Neural crest cell (in vitro differentiated cells): ENCODE results near the gene KDM6A. TPM values are rescaled to one million over a fixed set of nuclear protein-coding genes. Genes with fewer than 3 reads are reported as not detected.
A peak's percentile ranks its signal among the peaks of the same experiment; 100 is the strongest.
"Not testable (repeated sequence)": the region's sequence is repeated elsewhere in the genome, so short reads cannot be mapped to it uniquely, and the experiment has no call there.

Experiments used
- DNase-seq: peaks from one replicate; pipeline ENCODE4 v3.0.0; 2021; ENCODE audit warnings: low read depth, mixed read lengths, low spot score
- H3K27ac Mint-ChIP-seq: one replicate; pipeline ENCODE4 v1.8.0; 2021; ENCODE audit warnings: mild to moderate bottlenecking, mixed read lengths; ENCODE audit not compliant: unreplicated experiment
- H3K27me3 Mint-ChIP-seq: 2 replicates; pipeline ENCODE4 v1.8.0; 2021; ENCODE audit warnings: low read depth, mild to moderate bottlenecking, mixed read lengths
- H3K36me3 Mint-ChIP-seq: 2 replicates; pipeline ENCODE4 v1.8.0; 2021; ENCODE audit warnings: low read depth, mild to moderate bottlenecking, mixed read lengths
- H3K4me1 Mint-ChIP-seq: 2 replicates; pipeline ENCODE4 v1.8.0; 2021; ENCODE audit warnings: mixed read lengths
- H3K4me3 Mint-ChIP-seq: one replicate; pipeline ENCODE4 v1.8.0; 2021; ENCODE audit warnings: mild to moderate bottlenecking, mixed read lengths
- H3K9me3 Mint-ChIP-seq: 2 replicates; pipeline ENCODE4 v1.8.0; 2021; ENCODE audit warnings: mixed read lengths
- CTCF ChIP-seq: fragments of 200-600 bp; sonication (generic); conservative IDR thresholded peaks from 2 replicates; pipeline ENCODE4 v1.5.0; 2021; ENCODE audit warnings: antibody characterized with exemption, mild to moderate bottlenecking
- total RNA-seq: library from RNA; stranded (reverse); gene quantifications from 2 replicates; pipeline ENCODE4 v1.2.1, GENCODE V29; 2021

Gene KDM6A
- total RNA-seq, 1 donor from 2014 or later, result 21.4 TPM

DNA sequence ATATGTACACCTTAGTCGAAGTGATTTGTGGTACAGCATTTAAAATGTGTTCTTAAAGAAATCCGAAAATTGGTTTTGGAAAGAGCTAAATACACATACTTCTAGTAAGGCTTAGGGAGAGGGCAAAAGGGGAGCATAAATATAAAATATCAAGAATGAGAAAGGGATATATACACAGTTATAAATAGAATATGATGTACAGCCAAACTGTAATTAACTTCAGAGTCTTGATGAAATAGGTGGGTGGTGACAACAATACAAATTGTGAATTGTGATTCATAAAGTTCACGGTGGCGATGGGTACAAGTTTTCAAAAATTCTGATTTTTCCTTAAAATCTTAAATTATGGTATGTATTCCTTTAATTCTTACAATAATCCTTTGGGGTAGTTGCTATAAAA, 62.2 kb downstream of the KDM6A start:
- Mint-ChIP-seq H3K4me1 (peaks cover 23% of the 10 kb centered on the region), H3K4me3 (no peak overlapping the region), H3K36me3 (peaks cover 5% of the 10 kb centered on the region), H3K27ac (no peak overlapping the region), H3K27me3 (no peaks in the 10 kb centered on the region), H3K9me3 (peaks cover 8% of the 10 kb centered on the region)
- no peak for TF ChIP-seq CTCF
- no peak for DNase-seq

DNA sequence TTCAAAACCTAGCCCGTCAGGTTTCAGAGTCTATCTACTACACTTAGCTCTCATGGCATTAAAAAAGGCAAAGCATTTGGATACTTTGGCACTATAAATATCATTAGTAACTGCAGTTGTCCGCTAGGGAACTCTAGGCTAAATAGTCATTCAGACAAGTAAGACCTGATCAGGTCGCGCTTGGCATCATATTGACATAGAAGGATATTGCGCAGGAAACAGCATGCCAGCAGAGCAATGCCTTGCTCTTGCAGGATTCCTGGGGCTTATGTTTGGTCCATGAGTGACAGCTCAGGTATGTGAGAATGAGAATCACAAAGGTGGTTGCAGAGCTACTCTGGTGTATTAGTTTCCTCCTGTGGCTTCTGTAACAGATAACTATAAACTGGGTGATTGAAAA, 62.7 kb downstream of the KDM6A start:
- peaks cover 8% of the 10 kb centered on the region for H3K9me3 Mint-ChIP-seq

DNA sequence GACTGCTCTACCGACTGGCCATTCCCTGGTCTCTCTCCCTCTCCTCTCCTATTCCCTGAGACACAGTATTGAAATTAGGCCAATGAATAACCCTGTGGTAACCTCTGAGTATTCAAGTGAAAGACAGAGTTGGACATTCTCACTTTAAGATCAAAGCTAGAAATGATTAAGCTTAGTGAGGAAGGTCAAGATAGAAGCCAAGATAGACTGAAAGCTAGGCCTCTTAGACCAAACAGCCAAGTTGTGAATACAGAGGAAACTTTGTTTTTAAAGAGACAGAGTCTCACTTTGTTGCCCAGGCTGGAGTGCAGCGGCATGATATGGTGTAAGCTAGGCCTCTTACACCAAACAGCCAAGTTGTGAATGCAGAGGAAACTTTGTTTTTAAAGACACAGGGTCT, 64.6 kb downstream of the KDM6A start:
- Mint-ChIP-seq H3K27me3 (no peaks in the 10 kb centered on the region), H3K27ac (no peak overlapping the region), H3K4me1 (peaks cover 23% of the 10 kb centered on the region), H3K9me3 (peaks cover 10% of the 10 kb centered on the region), H3K4me3 (peak overlapping the region; percentile 46), H3K36me3 (peaks cover 11% of the 10 kb centered on the region)
- TF ChIP-seq CTCF, result no peak
- DNase-seq, result no peak

More for the DNA sequence above, 62.7 kb downstream of the KDM6A start:
- Mint-ChIP-seq H3K4me1 (peaks cover 23% of the 10 kb centered on the region), H3K4me3 (no peak overlapping the region), H3K27ac (no peak overlapping the region), H3K36me3 (peaks cover 8% of the 10 kb centered on the region), H3K27me3 (no peaks in the 10 kb centered on the region)
- no peak for TF ChIP-seq CTCF
- no peak for DNase-seq

- Mint-ChIP-seq H3K4me1 (peaks cover 23% of the 10 kb centered on the region), H3K27ac (no peak overlapping the region), H3K27me3 (no peaks in the 10 kb centered on the region), H3K36me3 (peaks cover 13% of the 10 kb centered on the region), H3K4me3 (peak overlapping the region; percentile 46), H3K9me3 (peaks cover 14% of the 10 kb centered on the region)
- TF ChIP-seq CTCF, result no peak
- DNase-seq, result no peak
These were observed 65.1 kb downstream of the KDM6A start for GRCh38 chrX:44938111-44938510.

- not testable (repeated sequence) for DNase-seq, H3K4me3 Mint-ChIP-seq, H3K27me3 Mint-ChIP-seq, H3K27ac Mint-ChIP-seq
- Mint-ChIP-seq H3K36me3 (peaks cover 15% of the 10 kb centered on the region), H3K4me1 (peaks cover 21% of the 10 kb centered on the region), H3K9me3 (peaks cover 15% of the 10 kb centered on the region)
These were observed 67.6 kb downstream of the KDM6A start for GRCh38 chrX:44940541-44940940.

DNA sequence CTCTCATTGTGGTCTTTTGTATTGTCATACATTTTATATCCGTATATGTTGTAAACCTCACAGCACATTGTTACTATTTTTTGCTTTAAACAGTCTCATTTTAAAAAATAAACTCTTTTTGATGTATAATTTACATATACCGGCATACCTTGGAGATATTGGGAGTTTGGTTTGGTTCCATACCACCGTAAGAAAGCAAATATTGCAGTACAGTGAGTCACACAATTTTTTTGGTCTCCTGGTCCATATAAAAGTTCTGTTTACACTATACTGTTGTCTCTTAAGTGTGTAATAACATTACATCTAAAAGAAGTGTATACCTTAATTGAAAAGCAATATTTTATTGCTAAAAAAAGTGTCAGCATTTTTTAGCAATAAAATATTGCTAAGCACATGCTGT, 70.0 kb downstream of the KDM6A start:
- Mint-ChIP-seq H3K9me3 (peaks cover 17% of the 10 kb centered on the region), H3K27ac (no peak overlapping the region), H3K4me1 (peaks cover 6% of the 10 kb centered on the region), H3K27me3 (no peaks in the 10 kb centered on the region), H3K36me3 (peaks cover 22% of the 10 kb centered on the region), H3K4me3 (no peak overlapping the region)
- no peak for DNase-seq
- no peak for TF ChIP-seq CTCF
